Activated effector memory CD4-positive, alpha-beta T cell treated with Interleukin-2 at 50 U/mL for 16 hours (primary cell): Measurements from ENCODE around the gene SPANXA1.
"Not testable (repeated sequence)": the region's sequence is repeated elsewhere in the genome, so short reads cannot be mapped to it uniquely, and the experiment has no call there.

Experiments
- DNase-seq: peaks from one replicate; pipeline ENCODE4 v3.0.0-alpha.2; 2020

Gene SPANXA1, protein sequence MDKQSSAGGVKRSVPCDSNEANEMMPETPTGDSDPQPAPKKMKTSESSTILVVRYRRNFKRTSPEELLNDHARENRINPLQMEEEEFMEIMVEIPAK

DNA sequence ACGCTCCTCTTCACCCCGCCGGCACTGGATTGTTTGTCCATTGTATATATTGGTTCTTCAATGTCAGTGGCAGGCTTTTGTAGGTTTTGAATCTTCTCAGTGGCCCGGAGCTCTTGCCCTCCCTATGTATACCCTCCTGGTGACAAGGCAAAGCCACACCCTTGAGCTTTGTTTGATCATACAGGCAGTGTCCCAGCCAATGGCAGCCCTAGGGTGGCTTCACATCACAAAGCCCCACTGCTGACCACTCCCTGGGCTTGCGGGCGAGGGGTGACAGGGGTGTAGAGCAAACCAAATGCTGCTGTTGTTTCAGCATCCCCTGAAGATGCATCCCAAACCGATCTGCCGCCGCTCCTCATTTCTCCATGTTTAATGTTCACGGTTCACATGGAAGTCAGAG lies at the start of gene SPANXA1:
Gene SPANXA1, minus strand, starts transcription at position 101 of the 400 bp plus-strand sequence. Its CDS starts 60 bp downstream, at position 41.
- not testable (repeated sequence) for DNase-seq

DNA sequence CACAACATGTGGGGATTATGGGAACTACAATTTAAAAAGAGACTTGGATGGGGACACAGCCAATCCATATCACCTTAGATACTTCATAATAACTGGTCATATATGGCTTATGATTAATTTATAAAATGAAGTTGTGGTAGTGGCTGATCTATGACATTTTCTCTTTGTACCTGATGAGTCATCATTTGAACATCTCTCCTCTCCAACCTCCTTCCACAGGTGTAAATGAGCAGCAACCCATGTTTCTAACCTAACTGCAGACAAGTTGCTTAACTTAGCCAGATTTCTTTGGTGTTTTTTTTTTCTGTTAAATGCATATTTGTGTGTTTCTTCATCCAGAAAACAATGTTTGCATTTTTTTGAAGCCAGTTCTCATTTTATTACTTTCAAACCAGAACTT lies 47.6 kb upstream of the SPANXA1 start:
- DNase-seq: no peak

DNA sequence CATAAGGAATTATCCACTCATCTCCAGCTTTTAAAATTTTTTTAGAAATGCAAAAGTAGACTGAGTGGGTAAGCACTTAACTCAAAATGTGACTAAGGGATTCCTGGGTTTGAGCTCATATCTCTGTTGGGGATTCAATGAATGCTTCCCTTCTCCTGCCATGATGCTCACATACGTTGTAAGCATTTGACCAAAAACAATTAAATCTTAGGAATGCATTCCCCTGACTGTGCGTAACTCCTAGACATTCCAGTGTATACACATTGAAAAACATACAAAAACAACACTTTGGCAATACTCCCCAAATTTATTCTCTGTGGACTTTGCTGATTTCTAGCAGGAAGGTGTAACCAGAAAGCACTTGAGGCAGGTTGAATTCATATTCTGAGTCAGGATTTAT lies 34.8 kb upstream of the SPANXA1 start:
- no peak for DNase-seq

DNA sequence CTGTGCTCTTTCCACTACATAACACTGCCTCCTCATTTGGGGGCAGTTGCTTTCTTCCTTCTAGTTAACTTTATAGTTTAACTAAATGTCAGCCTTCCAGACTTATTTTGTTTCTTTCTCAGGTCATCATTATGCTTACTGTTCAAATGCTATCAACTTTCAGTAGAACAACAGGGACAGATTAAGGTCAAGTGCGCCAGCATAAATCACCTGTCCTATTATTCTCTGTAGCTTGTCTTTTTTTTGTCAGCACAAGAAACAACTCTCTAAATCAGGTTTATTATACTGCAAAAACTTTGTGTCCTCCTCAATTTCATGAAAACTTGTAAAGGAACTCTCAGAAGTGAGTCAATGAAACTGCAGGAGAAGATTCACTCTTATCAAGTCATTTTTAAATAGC lies 24.6 kb upstream of the SPANXA1 start:
- DNase-seq: no peak

DNA sequence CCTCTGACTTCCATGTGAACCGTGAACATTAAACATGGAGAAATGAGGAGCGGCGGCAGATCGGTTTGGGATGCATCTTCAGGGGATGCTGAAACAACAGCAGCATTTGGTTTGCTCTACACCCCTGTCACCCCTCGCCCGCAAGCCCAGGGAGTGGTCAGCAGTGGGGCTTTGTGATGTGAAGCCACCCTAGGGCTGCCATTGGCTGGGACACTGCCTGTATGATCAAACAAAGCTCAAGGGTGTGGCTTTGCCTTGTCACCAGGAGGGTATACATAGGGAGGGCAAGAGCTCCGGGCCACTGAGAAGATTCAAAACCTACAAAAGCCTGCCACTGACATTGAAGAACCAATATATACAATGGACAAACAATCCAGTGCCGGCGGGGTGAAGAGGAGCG lies 4.9 kb upstream of the SPANXA1 start, which contains the start of gene SPANXA2:
Gene SPANXA2, plus strand, starts transcription at position 301 of the 400 bp plus-strand sequence. Its CDS starts 60 bp downstream, at position 361.
- DNase-seq: not testable (repeated sequence)

DNA sequence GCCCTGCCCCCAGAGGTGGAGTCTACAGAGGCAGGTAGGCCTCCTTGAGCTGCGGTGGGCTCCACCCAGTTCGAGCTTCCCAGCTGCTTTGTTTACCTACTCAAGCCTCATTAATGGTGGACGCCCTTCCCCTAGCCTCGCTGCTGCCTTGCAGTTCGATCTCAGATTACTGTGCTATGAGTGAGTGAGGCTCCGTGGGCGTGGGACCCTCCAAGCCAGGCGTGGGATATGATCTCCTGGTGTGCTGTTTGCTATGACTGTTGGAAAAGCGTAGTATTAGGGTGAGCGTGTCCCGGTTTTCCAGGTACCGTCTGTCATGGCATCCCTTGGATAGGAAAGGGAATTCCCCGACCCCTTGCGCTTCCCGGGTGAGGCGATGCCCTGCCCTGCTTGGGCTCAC lies 42.0 kb downstream of the SPANXA1 start:
- DNase-seq: not testable (repeated sequence)
